HG03045 (cell line): ENCODE measurements around the gene KBTBD4.
"Not testable (repeated sequence)": the region's sequence is repeated elsewhere in the genome, so short reads cannot be mapped to it uniquely, and the experiment has no call there.

ENCODE experiments used
- ATAC-seq: cut with Tn5 transposase; IDR thresholded peaks from one replicate; pipeline ENCODE4 v1.9.1; 2021; ENCODE audit warnings: mild to moderate bottlenecking, moderate library complexity; ENCODE audit not compliant: unreplicated experiment

KBTBD4 gene

GRCh38 chr11:47564366-47564765, 14.4 kb downstream of the KBTBD4 start:
- not testable (repeated sequence) for ATAC-seq

GRCh38 chr11:47562393-47562792, 16.4 kb downstream of the KBTBD4 start:
- ATAC-seq: not testable (repeated sequence)

- ATAC-seq: no peak
These were observed 18.3 kb downstream of the KBTBD4 start for GRCh38 chr11:47560426-47560825.

GRCh38 chr11:47558695-47559094, 20.1 kb downstream of the KBTBD4 start:
- ATAC-seq: no peak

- not testable (repeated sequence) for ATAC-seq
These were observed 21.8 kb downstream of the KBTBD4 start for GRCh38 chr11:47557004-47557403.

- peak; percentile 25 for ATAC-seq
These were observed 25.4 kb downstream of the KBTBD4 start for GRCh38 chr11:47553406-47553743.

- peak; percentile 92 for ATAC-seq
These were observed 26.0 kb downstream of the KBTBD4 start, which contains the start of gene CELF1 for GRCh38 chr11:47552566-47553405. Gene CELF1 (minus strand): TSS chr11:47553132. CDS start chr11:47499523, 53,609 bp downstream.

GRCh38 chr11:47552056-47552565, 26.7 kb downstream of the KBTBD4 start:
- peak; percentile 6 for ATAC-seq

- ATAC-seq: no peak
These were observed 27.7 kb downstream of the KBTBD4 start for GRCh38 chr11:47551086-47551485.

- ATAC-seq: no peak
These were observed 28.3 kb downstream of the KBTBD4 start for GRCh38 chr11:47550288-47551047.

- not testable (repeated sequence) for ATAC-seq
These were observed 32.5 kb downstream of the KBTBD4 start for GRCh38 chr11:47546274-47546673.

- no peak for ATAC-seq
These were observed 33.5 kb downstream of the KBTBD4 start for GRCh38 chr11:47545298-47545697.

GRCh38 chr11:47541070-47541469, 37.7 kb downstream of the KBTBD4 start:
- no peak for ATAC-seq

GRCh38 chr11:47539681-47540039, 39.1 kb downstream of the KBTBD4 start:
- ATAC-seq: no peak

- ATAC-seq: no peak
These were observed 39.8 kb downstream of the KBTBD4 start for GRCh38 chr11:47538741-47539565.

GRCh38 chr11:47536915-47537314, 41.9 kb downstream of the KBTBD4 start:
- no peak for ATAC-seq

GRCh38 chr11:47534704-47535251, 44.0 kb downstream of the KBTBD4 start:
- ATAC-seq: no peak

- ATAC-seq: no peak
These were observed 45.0 kb downstream of the KBTBD4 start for GRCh38 chr11:47533690-47534151.

- no peak for ATAC-seq
These were observed 46.1 kb downstream of the KBTBD4 start for GRCh38 chr11:47532597-47533213.

- ATAC-seq: no peak
These were observed 47.1 kb downstream of the KBTBD4 start for GRCh38 chr11:47531666-47532065.
